Gastrocnemius medialis (tissue), 4 donors: Measurements from ENCODE around the gene SPACA9. TPM values are rescaled to one million over a fixed set of nuclear protein-coding genes. Genes with fewer than 3 reads are reported as not detected.

Source experiments
- ATAC-seq, 2 donors: fragments of 150-250 bp; one replicate each; pipeline ENCODE4 v1.9.1; 2016
- DNase-seq, 2 donors: peaks; one replicate each; pipeline ENCODE4 v3.0.0-alpha.2; 2019
- H3K27ac ChIP-seq, 4 donors: fragments of 200-600 bp; sonication (generic); 1 replicate in 1 of 4; 2 replicates in 3 of 4; pipeline ENCODE4 v1.5.1; 2016 to 2018; ENCODE audit warnings: mild to moderate bottlenecking in 2 of 4, moderate library complexity in 1 of 4
- H3K27me3 ChIP-seq, 3 donors: fragments of 200-600 bp; sonication (generic) in 2 of 3; 1 replicate in 1 of 3; 2 replicates in 2 of 3; pipeline versions ENCODE4 v1.5.1 to v1.6.0; 2016 to 2019; ENCODE audit warnings: mild to moderate bottlenecking in 1 of 3, moderate library complexity in 1 of 3
- H3K36me3 ChIP-seq, 2 donors: fragments of 200-600 bp; sonication (generic) in 1 of 2; one replicate each; pipeline ENCODE4 v1.5.1; 2017 to 2018
- H3K4me1 ChIP-seq, 2 donors: fragments of 200-600 bp; sonication (generic) in 1 of 2; one replicate each; pipeline ENCODE4 v1.5.1; 2016 to 2017; ENCODE audit warnings: mild to moderate bottlenecking in 2 of 2
- H3K4me3 ChIP-seq, 4 donors: fragments of 200-600 bp; sonication (generic) in 3 of 4; 1 replicate in 1 of 4; 2 replicates in 3 of 4; pipeline ENCODE4 v1.5.1; 2016 to 2019; ENCODE audit warnings: mild to moderate bottlenecking in 2 of 4
- H3K9me3 ChIP-seq, 3 donors: fragments of 200-600 bp; sonication (generic) in 2 of 3; 1 replicate in 1 of 3; 2 replicates in 2 of 3; pipeline ENCODE4 v1.5.1; 2016 to 2019
- CTCF ChIP-seq, 5 experiments: fragments of 450-650 bp in 3 of 5; fragments of 200-600 bp in 2 of 5; sonication (generic) in 2 of 5; IDR thresholded peaks in 4 of 5; conservative IDR thresholded peaks in 1 of 5; 1 replicate in 4 of 5; 2 replicates in 1 of 5; pipeline ENCODE4 v1.5.1; 2016 to 2019; ENCODE audit warnings: antibody characterized with exemption in 5 of 5, mild to moderate bottlenecking in 3 of 5, moderate library complexity in 3 of 5
- POLR2A ChIP-seq, 2 donors: fragments of 450-650 bp; IDR thresholded peaks; one replicate each; pipeline ENCODE4 v1.6.1; 2017; ENCODE audit warnings: antibody characterized with exemption in 2 of 2, mild to moderate bottlenecking in 2 of 2, moderate library complexity in 2 of 2
- in situ Hi-C, 4 donors: fragments of 200-750 bp; cut with MboI; loops; one replicate each; pipeline versions ENCODE4 v1.15.0 to v1.8.0; 2017; ENCODE audit warnings: low sequenced_read_pairs in 4 of 4
- intact Hi-C: fragments of 100-400 bp; cut with DNase I; formaldehyde crosslinking; loops from one replicate; pipeline ENCODE4 v1.15.1; 2023; ENCODE audit warnings: low total_unique reads
- total RNA-seq, 4 donors: library from RNA; depleted of rRNA; stranded (reverse); fragments of >200 nt; gene quantifications; one replicate each; pipeline versions ENCODE4 v1.1.0 to v1.2.3, GENCODE V29; 2016

The SPACA9 gene
- total RNA-seq, 4 donors from 2014 or later = 0.24 to 2.5 (median 1.0) TPM

DNA sequence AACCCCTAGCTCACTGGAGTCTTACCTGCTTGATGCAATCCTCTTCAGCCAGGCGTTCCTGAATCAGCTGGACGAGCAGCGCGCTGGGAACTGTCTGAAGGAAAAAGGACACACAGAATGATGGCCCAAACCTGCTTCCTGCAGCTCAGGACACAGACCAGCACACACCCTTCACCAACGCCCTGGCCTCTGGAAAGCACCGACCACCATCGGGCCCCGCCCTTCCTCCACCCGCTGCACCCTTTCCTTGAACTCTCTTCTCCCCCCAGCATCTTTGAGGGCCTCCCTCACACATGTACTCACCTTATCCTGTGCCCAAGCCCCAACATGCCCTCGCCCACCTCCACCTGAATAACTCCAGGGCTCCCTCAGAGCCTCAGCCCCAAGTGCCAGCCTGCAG lies 23.9 kb upstream of the SPACA9 start:
- no peak for DNase-seq
- no peak overlapping the region for H3K4me3 ChIP-seq
- H3K27me3 ChIP-seq = no peaks in the 10 kb centered on the region
- ATAC-seq = no peak
- intact Hi-C loops (no loop called here), in situ Hi-C loops (no loop called here)
- H3K9me3 ChIP-seq = no peaks in the 10 kb centered on the region
- H3K4me1 ChIP-seq = no peaks in the 10 kb centered on the region
- no peak overlapping the region for H3K27ac ChIP-seq
- TF ChIP-seq POLR2A (IDR thresholded peaks at IDR 0.05) = no peak
- TF ChIP-seq CTCF (IDR thresholded peaks at IDR 0.05 in 4 of 5, conservative IDR thresholded peaks at IDR 0.05 in 1 of 5) = no peak
- no peaks in the 10 kb centered on the region for H3K36me3 ChIP-seq

- in situ Hi-C loops (no loop called here), intact Hi-C loops (no loop called here)
- no peaks in the 10 kb centered on the region for H3K4me1 ChIP-seq
- no peaks in the 10 kb centered on the region for H3K9me3 ChIP-seq
- no peak for TF ChIP-seq POLR2A (IDR thresholded peaks at IDR 0.05)
- no peak for TF ChIP-seq CTCF (IDR thresholded peaks at IDR 0.05 in 4 of 5, conservative IDR thresholded peaks at IDR 0.05 in 1 of 5)
- ATAC-seq (no peak), DNase-seq (no peak)
- H3K4me3 ChIP-seq = no peak overlapping the region
- no peaks in the 10 kb centered on the region for H3K27me3 ChIP-seq
- no peak overlapping the region for H3K27ac ChIP-seq
- no peaks in the 10 kb centered on the region for H3K36me3 ChIP-seq
These were observed 22.8 kb upstream of the SPACA9 start for GRCh38 chr9:132855904-132856303.

DNA sequence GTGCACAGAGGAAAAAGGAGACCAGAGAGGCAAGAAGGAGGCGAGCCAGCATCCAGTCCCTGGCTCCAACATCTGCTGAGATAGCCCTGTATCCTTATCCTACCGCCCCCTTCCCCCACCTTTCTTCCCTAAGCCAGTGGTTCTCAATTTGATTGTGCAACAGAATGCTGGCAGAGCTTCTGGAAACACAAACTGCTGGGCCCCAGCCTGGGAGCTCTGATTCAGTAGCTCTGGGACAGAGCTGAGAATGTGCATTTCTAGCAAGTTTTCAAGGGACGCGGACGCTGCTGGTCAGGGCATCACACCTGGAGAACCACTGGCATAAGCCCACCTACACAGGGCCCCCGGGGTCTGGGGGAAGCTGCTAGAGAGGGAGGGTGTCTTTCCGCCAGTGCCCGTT lies 21.7 kb upstream of the SPACA9 start:
- in situ Hi-C loops (no loop called here), intact Hi-C loops (no loop called here)
- Histone ChIP-seq H3K9me3 (no peaks in the 10 kb centered on the region), H3K36me3 (no peaks in the 10 kb centered on the region), H3K27ac (no peak overlapping the region), H3K27me3 (no peaks in the 10 kb centered on the region), H3K4me1 (no peaks in the 10 kb centered on the region), H3K4me3 (no peak overlapping the region)
- no peak for TF ChIP-seq CTCF (IDR thresholded peaks at IDR 0.05 in 4 of 5, conservative IDR thresholded peaks at IDR 0.05 in 1 of 5)
- TF ChIP-seq POLR2A (IDR thresholded peaks at IDR 0.05) = no peak
- ATAC-seq (peak; percentile 74 to 78), DNase-seq (peak; percentile 39 to 54)

DNA sequence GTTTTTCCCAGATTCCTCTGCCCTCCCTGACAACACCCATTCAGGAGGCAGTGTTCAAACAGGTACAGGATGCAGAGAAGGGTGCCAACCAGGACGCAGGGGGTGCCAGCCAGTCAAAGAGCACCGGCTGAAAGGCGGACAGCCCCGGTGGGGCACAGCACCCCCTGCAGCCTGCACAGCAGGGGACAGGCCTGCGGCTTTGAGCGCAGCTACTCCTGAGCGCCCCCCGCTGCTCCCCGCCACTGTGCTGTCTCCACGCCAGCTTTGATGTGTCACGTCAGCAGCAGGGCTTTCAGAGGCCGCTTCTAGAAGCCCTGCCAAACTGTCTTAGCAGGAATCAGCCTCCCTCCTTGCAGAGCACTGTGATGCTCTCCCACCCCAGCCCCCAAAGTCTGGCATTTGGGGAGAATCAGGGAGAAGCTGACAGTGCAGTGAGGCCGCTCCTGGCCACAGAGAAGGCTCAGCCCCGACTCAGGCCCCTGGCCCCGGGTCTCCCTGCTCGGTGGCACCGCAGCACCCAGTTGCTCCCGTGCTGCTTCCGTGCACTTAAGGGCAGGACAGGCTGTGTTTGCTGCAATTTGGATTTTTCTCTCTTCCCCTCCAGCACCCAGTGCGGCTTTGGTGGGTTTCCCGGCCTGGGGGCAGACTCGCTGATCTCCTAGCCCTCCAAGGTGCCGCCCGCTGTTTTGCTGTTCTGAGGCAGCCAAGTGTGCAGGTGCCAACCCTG lies 20.9 kb upstream of the SPACA9 start:
- no peak for ATAC-seq

More for the DNA sequence above, 20.9 kb upstream of the SPACA9 start:
- H3K9me3 ChIP-seq = no peaks in the 10 kb centered on the region
- TF ChIP-seq CTCF (IDR thresholded peaks at IDR 0.05 in 4 of 5, conservative IDR thresholded peaks at IDR 0.05 in 1 of 5) (no peak), POLR2A (IDR thresholded peaks at IDR 0.05) (no peak)
- in situ Hi-C loops (no loop called here), intact Hi-C loops (no loop called here)
- H3K27me3 ChIP-seq = no peaks in the 10 kb centered on the region
- no peaks in the 10 kb centered on the region for H3K4me1 ChIP-seq
- no peaks in the 10 kb centered on the region for H3K36me3 ChIP-seq
- no peak overlapping the region for H3K27ac ChIP-seq
- H3K4me3 ChIP-seq = no peak overlapping the region
- no peak for DNase-seq
